ENCODE results near the gene EEF1A2.

EEF1A2 gene

DNA sequence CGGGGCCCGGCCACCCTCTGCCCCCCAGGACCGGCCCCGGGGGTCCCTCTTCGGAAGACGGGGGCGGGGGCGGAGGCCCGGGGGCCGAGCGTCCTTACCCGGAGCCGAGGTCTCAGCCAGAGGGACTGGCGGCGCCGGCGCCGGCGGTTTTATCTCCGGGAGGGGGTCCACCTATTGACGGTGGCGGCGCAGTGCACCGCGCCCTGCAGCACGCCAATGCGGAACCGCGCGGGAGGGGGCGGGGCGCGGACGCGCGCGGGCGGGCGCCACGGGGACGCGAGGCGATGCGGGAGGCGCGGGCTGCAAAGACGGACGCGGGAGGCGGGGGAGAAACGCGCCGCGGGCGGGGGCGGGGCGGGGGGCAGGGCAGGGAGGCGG lies at the start of gene EEF1A2:
Gene EEF1A2 (minus strand): TSS at position 124 of the 378 bp plus-strand sequence. CDS start 1,320 bp downstream, outside the sequence.
- peak; percentile 43 for DNase-seq

DNA sequence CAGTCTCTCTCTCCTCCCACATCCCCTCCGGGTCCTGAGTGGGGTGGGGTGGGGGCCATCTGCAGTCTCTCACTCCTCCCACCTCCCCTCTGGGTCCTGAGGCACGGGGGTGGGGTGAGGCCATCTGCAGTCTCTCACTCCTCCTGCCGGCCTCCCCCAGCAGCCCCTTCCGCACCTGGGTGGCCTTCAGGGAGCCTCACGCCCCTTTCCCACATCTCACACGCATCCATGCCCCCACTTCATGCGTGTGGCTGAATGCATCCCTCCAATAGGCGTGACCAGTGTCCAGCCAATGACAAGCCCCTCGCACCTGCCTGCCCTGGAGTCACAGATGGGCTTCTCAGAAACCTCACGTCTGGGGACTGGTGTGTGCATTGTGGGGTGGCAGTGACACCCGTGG lies 49.7 kb upstream of the EEF1A2 start:
- no peak for DNase-seq

DNA sequence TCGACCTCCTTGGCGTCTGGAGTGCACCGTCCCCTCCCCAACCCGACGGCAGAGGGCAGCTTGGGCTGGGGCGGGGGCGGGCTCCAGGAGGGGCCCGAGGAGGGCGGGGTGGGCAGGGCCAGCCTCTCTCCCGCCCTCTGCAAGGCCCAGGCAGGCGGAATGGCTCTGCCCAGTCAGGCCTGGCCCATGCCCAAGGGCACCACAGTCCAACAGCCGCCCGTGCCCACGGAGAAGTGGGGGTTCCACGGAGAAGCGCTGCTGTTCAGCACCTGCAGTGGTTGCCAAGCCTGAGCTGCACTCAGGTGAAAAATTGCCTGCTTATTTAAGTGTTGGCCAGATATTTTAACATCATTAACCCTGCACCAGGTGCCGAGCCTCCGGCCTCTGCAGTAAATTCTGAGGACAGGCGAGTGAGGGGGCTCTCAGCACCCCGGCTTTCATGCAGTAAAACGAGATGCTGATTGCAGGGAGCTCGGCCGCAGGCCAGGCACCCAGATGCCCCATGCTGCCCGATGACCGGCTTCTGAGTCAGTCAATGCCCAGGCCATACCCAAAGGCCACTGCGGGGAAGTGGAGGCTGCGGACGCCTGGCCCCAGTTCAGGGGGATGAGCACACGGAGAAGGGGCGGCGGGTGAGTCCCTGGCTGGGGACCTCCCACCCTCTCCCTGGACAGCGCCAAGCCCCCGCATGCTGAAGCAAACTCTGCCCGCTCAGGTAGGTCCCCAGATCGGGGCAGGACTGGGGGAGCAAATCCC lies 49.0 kb upstream of the EEF1A2 start, which contains the start of gene SRMS:
Gene SRMS (minus strand): TSS at position 25 of the 756 bp plus-strand sequence. CDS start 286 bp downstream, outside the sequence.
- DNase-seq: no peak

DNA sequence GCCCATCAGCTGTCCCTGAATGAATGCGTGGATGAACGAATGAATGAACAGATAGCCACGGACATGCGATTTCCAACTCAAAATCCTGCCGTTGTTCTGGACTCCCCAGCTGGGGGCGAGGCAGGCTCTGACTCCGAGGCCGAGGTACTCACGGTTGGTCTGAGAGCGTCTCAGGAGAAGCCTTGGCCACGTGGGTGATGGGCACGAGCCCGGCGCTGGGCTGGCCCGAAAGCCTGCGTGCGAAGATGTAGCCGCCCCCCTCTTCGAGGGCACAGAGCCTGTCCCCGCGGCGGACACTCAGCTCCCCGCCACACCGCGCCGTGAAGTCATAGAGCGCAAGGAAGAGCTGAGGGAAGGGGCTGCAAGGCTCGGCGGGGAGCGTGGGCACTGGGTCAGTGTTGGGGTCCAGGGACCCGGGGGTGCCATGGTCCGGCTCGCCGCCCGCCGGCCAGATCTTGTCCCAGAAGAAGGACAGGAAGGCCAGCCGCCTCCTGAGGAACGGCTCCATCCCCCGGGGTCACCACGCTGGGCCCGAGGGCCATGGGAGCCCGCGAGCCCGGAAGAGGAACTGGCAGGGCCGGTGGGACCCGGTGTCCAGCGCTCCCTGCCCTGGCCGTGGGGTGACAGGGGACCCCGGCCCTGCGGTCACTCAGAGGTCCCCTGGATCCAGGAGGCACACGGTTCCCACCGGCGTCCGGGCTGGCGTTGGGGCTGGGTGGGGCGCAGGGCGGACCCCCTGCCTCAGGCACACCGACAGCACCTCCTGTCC lies 48.3 kb upstream of the EEF1A2 start:
- no peak for DNase-seq

DNA sequence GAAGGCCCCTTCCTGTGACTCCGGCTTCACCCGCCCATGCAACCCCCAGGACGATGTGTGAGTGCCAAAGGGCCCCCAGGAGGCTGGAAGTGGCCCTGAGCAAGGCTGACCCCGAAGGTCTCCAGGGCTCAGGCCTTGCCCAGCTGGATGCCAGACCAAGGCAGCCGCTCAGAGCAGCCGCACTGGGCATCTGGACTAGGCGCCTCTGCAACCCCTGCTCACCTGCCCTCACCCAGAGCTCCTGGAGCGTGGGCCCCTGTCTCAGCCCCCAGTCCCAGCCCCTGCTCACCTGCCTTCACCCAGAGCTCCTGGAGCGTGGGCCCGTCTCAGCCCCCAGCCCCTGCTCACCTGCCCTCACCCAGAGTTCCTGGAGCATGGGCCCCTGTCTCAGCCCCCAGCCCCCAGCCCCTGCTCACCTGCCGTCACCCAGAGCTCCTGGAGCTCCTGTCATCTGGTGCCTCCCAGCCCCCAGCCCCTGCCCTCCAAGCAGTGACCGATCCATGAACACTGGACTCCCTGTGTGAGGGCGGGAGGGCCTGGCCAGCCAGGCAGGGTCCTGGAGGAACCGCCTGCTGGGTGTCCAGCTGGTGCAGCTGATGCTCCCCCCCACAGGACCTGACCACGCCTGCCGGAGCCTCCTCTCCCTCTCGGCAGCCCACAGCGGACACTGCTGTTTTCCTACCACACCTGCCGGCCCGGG lies 47.5 kb upstream of the EEF1A2 start:
- no peak for DNase-seq

DNA sequence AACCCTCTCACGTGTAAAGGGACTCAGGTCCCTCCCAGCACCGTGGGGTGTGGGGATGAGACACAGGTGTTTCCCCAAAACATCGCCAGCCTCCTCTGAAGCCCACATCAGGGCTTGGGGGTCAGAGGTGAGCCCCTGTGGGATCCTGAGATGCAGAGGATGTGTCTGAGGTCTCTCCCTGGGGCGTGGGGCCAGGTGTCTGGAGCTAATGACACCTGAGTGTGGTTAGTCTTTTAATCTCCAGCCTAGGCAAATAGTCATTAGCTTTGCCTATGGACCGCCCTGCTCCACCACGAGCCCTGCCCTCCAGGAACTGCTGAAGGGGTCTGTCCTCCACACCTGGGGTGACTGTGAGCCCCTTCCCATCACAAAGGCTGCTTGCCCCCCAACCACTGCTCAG lies 46.9 kb upstream of the EEF1A2 start:
- DNase-seq: no peak

DNA sequence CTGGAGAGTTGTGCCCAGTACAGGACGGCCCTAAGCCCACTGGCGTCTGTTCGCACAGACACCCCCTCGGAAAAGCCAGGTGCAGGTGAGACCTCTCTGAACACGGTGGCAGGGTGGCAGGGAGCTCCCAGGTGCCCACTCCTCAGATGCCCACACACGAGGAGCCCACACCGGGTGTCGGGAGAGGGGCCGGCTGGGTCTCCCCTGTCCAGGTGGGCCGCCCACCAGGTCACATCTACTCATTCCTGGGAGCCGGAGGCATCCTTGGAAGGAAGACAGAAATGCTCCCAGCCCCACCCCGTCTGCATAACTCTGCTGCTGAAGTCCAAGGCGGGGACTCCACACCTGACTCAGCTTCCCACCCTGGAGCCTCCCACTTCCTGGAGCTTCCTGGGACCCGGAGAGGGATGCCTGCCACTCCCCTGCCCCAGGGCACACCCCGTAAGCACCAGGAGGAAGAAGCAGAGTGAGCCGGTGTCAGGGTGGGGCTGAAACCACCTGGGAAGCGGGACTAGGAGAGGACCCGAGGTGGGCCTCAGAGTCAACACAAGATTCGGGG lies 46.2 kb upstream of the EEF1A2 start:
- no peak for DNase-seq

DNA sequence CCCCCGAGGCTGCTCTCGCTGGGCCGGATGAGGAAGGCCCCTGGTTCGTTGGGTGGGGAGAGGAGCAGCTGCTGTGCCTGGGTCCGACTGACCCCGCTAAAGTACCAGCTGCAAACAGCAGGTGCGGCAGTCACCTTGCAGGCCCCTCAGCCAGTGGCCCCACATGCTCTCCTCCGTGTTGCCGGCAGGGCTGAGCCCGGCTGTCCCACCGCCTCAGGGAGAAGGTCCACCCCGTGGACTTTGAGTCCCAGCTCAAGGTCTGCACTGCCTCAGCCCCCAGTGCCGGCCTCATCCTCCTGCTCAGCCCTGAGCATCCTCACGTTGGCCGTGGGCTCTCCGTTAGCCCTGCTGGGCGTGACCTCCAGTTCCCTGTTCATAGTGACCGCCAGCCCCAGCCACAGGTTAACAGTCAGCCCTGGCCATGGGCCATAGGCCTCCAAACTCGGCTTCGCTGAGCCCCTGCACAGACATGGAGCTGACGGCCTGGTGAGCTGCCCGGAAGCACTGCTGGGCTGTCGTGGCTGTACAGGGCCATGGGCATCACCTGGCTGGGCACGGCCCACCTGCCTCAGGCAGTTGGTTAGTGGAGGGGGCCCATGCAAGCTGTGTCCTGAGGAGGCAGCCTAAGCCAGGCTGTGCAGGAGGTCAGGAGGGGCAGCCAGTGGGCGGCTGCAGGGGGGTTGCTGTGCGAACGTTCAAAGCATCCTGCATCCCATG lies 45.5 kb upstream of the EEF1A2 start:
- no peak for DNase-seq

DNA sequence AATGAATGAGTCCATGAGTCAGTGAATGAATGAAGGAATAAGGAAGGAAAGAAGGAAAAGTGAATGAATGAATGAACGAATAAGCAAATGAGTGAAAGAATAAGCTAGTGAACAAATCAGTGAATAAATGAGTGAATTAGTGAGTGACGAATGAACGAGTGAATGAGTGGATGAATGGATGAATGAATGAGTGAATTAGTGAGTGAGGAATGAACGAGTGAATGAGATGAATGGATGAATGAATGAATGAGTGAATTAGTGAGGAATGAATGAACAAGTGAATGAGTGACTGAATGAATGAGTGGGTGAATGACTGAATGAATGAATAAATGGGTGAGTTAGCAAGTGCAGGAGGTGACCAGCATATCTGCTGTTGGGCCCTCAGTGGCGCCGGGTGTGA lies 44.9 kb upstream of the EEF1A2 start:
- no peak for DNase-seq

DNA sequence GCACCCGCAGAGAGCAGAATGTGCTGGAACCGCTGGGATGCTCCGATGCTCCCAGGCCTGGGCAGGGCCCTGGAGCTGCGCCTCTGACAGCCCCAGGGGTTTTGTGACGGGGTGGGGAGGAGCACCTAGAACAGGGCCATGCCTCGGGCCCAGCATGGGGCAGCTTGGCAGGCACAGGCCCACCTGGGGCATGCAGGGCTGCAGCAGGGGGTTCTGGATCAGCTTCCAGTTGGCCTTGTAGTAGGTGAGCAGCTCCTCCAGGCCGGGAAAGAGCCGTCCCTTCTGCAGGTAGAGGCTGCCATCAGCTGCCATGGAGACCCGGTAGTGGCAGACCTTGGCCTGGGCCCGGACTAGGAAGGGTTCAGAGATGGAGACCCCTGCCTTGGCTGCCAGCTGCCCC lies 44.2 kb upstream of the EEF1A2 start:
- DNase-seq: no peak

DNA sequence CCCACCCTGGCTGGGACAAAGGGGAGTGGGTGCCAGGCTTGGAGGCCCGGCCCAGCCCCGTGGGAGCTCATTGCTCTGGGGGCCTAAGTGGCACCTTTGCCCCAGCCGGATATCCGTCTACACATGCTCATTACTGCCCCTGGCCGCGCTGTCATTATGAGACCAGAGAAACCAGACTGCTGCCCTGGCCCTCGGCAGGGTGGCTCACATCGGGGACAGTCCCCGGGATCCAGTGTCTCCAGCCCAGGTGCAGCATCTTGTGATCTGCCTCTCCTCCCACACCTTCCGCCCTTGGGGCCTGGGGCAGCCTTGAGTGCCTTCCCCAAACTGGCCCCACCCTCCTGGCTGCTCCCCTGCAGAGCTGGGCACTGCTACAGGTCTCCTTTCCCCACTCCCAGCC lies 43.8 kb upstream of the EEF1A2 start:
- DNase-seq: no peak

DNA sequence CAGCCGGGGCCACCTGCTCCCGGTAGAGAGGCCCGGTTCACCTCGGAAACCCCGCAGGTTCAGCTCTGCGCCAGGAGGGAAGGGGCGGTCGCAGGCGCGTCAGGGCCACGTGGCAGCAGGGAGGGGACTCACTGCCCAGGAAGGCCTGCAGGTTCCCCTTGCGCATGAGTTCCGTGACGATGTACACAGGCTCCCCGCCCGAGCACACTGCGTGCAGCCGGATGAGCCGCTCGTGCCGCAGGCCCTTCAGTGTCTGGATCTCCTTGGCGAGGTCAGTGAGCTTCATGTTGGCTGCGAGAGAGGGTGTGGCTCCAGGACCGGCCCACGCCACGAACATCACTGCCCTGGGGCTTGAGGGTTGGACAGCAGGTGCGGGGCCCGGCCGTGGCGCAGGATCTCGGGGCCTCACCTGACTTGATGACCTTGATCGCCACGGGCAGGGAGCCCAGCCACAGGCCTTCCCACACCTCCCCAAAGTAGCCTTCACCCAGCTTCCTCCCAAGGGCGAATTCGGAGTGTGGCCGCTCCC lies 43.2 kb upstream of the EEF1A2 start:
- DNase-seq: no peak

DNA sequence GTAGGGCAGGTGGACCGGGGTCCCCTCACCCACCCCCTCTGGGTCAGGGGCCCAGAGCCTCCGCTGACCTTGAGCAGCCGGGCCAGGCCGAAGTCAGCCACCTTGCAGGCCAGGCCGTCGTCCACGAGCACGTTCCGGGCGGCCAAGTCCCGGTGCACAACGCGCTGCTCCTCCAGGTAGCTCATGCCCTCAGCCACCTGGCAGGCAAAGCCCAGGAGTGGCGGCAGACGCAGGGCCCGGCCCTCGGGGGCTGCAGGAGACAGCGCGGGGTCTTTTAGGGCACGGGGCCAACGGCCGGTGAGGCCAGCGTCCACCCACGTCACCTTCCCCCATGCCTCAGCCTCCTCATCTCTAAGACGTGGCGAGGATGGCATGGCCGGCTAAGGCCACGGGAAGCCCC lies 42.5 kb upstream of the EEF1A2 start:
- no peak for DNase-seq

DNA sequence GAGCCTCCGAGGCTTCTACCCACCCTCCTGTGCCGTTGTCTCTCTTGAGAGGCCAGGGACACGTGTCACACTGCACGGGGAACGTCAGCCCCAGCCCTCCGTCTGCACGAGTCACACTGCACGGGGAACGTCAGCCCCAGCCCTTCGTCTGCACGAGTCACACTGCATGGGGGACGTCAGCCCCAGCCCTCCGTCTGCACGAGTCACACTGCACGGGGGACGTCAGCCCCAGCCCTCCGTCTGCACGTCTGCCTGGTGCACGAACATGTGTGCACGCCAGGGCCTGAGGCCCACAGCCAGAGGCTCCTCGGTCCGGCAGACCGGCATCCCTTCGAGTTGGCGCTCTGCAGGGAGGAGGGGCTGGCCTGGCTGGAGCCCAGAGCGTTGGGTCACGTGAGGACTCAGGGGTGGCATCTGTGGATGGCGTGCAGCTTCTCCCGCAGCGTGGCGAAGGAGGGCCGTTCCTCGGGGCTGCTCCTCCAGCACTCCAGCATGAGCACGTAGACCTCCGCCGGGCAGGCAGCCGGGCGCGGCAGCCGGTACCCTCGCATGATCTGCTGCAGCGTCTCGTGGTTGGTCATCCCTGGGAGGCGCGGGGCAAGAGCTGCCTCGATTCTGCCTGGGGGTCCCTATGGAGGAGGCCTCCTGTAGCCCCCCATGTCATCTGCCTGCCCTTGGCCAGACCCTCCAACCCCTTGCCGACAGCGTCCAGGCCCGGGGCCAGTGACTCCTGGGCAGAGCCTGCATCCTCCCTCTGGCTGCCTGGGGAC lies 41.7 kb upstream of the EEF1A2 start:
- DNase-seq: no peak

DNA sequence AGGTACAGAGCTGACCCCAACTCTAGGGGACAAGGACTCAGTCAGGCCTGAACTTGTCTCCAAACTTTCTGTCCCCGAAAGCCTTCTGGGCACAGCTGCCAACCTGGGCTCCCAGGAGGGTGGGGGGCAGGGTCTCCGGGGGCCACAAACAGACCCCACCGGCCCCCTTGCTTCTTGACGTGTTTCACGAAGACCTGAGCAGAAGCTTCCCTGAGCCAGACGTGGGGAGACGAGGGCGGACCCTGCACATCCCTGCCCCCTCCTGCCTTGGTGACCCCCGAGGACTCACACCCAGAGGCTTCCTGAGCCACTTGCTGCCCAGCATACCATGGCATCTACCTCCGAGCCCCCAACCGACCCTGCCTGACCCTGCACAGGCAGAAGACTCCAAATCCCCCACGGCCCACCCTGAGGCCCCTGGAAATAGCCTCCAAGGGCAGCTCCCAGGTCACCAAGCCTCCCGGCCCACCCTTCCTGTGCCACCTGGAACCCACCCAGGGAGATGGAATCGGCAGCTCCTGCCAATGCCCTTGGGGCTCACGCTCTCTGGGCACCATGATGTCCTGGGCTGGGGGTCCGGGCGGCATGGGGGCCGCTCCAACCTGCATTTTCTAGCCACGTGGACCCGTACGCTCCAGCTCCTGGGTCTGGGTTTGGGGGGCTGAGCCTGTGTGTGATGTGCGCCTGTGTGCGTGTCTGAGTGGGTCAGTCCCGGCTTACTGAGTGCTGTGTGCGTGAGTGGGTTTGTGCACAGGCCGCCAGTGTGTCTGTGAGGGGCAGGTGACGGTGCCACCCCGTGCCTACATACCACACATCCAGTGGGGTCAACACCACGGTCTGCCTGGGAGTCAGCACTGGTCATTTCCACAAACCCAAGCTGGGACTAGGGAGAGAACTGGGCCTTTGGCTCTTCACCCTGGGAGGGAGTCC lies 40.8 kb upstream of the EEF1A2 start:
- DNase-seq: no peak

DNA sequence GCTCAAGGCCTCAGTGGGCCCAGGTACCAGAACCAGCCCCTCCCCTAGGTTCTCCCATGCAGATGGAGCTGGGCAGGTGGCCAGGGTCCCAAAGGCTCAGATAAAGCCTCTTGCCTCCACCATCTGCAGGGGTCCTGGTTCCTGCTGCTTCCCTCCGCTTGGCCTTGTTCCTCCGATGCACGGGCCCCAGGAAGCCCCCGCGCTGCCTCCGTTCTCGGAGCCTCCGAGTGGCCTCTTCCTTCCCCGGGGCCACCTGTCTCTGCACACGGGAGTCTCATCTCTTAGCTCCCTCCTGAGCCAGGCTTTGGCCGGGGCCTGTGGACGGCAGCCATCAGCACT lies 40.2 kb upstream of the EEF1A2 start:
- DNase-seq: no peak

DNA sequence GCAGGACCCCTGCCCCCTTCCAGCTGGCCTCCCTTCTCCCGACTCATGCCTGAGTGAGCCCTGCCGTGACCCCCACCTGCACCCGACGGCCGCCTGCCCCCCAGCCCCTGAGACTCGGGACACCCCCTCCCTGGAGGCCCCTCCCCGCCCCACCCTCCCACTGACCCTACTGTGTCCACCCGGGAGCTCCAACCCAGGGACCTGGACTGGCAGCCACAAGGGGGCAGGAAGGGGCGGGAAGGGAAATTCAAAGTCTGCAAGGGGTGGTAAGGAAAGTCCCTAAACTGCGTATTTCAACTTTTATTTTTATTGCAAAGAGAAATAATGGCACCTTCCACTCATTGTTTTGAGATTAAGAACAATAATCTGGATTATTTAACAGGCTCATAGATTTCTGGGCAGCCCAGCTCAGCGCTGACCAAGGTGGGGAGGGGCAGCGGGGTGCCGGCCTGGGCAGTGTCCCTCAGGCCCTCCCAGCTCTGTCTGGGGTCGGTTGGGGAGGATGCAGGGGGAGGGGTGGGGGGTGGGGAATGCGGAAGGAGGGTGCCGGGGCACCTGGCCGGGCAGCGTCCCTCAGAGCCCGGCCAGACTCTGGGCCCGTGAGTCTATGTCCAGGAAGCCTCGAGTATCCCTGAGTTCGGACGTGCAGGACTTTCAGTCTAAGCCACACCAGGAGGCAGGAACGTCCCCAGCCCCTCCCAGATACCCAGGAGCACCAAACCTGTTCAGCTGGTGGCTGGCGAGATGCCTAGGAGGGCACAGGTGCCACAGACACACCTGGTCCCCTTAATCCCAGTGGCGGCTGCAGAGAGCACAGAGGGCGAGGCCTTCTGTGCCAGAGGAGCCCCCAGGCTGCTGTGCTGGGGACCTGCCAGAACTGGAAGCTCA lies 39.6 kb upstream of the EEF1A2 start:
- DNase-seq: peak; percentile 85

DNA sequence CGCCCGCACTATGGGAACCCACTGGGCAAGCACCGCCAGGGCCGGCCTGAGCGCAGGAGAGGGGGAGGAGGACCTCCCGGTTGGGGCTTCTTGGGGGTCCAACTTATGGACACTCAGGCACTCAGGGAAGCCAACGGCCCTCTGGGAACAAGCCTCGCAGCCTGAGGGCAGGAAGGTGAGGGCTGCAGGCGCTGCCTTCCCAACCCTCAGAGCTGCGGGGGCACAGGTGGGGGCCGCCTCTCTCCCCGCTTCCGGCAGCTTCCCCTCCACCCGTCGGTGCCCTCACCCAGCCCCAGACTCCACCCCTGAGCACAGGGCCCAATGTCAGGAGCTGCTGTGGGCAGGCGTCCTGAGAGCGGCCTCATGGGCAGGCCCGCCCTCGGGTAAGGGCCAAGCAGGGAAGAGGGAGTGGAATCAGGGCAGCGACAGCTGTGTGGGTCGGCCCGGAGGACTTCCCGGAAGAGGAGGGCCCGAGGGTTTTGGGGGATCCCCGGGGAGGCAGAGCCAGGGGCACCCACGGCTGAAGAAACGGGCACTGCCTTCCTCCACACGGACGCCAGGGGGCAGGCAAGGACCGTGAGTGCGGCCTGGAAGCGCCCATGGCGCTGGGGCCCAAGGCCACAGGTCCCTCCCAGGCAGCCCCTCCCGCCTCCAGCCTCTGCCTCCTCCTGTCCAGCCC lies 38.8 kb upstream of the EEF1A2 start:
- DNase-seq: peak; percentile 62

DNA sequence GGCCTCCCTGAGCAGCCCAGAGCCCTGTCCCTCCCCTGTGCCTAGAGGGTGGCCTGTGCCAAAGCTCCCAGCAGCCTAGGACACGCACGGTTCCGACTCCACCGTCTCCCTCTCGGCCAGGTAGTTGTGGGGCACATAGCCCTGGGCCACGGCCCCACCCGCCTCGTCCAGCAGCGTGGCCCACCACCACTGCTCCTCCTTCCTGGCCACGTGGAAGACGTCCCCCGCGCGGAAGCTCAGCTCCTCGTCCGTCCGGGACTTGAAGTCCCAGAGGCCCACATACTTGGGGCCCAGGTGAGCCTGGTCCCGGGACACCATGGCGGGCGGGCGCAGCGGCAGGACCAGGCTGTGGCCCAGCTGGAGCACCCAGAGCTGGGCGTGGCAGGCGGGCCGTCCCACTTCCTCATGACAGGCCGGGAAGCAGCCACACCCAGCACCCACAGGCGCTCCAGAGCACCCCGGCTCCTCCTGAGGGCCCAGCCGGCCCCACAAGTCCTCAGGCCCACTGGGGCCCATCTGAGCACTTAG lies 38.2 kb upstream of the EEF1A2 start, which contains the start of gene PTK6:
Gene PTK6 (minus strand): TSS at position 380 of the 528 bp plus-strand sequence. CDS start 62 bp downstream, at position 318.
- DNase-seq: no peak

Data from NCI-H1105 treated with DMSO at 0.1 percent for 48 hours (cell line).